ENCODE measurements around the gene UNC13B.
"Not testable (repeated sequence)": the region's sequence is repeated elsewhere in the genome, so short reads cannot be mapped to it uniquely, and the experiment has no call there.

Gene UNC13B

DNA sequence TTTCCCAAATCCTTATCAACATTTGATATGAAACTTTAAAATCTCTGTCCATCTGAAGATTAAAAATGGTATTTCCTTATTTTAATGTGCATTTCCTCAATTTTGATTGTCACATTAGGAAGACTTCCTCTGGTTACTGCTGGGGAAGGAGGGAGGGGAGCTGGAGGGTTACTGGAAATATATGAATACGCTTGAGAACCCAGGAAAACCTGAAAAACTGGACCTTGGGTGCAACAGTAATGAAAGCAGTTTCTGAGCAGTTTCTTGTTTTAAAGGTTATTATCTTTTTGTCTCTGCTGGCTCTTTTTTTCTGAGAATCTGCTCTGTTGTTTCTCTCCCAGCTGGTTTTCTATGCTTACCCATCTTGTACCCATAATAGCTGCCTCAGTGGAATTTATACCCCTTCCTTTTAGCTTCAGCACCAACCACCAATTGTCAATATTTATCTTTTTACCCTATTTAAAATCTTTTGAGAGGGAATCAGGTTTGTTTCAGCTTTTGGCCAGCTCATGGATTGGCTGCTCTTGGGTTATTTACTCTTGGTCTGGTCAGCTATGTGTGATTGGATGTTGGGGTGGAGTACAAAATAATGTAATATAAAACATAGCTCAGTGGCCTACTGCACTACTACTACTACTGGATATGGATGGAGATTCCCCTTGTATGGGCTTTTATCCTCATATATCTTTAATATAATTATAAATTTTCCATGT, 67.4 kb downstream of the UNC13B start:
- no peak for DNase-seq

DNA sequence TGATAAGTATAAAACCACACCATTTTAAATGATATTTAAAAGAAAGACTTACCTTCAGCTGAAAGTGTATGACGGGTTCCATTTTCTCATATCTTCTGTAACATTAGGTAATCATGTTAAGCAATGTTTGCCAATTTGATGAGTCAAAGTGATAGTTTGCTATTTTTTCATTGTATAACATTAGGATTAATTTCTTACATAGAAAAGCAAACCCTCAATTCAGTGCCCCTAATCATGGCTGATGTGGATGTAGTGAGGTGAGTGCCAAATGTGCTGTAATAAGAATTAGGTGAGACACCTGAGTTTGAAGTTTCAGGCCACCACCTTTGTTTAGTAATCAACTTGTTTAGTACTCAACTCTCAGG, 68.0 kb downstream of the UNC13B start:
- DNase-seq, result no peak

- DNase-seq, result no peak
These were observed 71.2 kb downstream of the UNC13B start for GRCh38 chr9:35232867-35233544.

DNA sequence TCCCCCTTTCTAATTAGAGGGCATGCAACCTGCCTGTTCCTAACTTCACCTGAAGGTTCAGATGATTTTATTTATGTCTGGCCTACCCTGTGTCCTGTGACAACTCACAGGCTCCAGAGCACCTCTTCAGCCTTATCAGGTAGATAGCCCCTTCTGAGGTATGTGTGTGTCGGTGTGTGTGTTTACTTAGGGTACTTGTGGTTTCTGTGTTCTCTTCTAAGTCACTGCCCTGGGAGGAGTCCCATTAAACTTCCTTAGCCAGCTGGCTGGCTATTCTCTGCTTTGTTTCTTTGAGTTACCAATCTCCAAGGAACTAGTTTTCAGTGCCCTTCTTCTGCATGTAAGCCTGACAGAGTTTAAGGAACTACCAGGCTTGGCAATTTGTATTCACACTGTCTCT, 74.9 kb downstream of the UNC13B start:
- no peak for DNase-seq

GRCh38 chr9:35237311-35237710, 75.5 kb downstream of the UNC13B start:
- DNase-seq, result no peak

GRCh38 chr9:35245945-35246344, 84.1 kb downstream of the UNC13B start:
- DNase-seq, result not testable (repeated sequence)

- no peak for DNase-seq
These were observed 91.3 kb downstream of the UNC13B start for GRCh38 chr9:35253075-35253474.

DNA sequence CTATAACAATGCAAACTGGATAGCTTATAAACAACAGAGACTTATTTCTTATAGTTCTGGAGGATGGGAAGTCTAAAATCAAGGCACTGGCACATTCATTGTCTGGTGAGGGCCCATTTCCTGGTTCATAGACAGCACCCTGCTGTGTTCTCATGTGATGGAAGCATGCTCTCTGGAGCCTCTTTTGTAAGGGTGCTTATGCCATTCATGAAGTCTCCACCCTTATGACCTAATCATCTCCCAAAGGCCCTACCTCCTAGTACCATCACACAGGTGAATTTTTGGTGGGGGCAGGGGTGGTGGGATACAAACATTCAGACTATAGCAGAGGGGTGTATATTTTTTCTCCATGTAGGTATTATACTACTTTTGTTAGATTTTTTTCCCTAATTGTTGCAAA, 92.4 kb downstream of the UNC13B start:
- no peak for DNase-seq

- no peak for DNase-seq
These were observed 93.4 kb downstream of the UNC13B start for GRCh38 chr9:35254984-35255857.

- DNase-seq, result no peak
These were observed 96.3 kb downstream of the UNC13B start for GRCh38 chr9:35257986-35258659.

GRCh38 chr9:35258660-35259474, 97.1 kb downstream of the UNC13B start:
- peak; percentile 53 for DNase-seq

- no peak for DNase-seq
These were observed 98.4 kb downstream of the UNC13B start for GRCh38 chr9:35260186-35260585.

DNA sequence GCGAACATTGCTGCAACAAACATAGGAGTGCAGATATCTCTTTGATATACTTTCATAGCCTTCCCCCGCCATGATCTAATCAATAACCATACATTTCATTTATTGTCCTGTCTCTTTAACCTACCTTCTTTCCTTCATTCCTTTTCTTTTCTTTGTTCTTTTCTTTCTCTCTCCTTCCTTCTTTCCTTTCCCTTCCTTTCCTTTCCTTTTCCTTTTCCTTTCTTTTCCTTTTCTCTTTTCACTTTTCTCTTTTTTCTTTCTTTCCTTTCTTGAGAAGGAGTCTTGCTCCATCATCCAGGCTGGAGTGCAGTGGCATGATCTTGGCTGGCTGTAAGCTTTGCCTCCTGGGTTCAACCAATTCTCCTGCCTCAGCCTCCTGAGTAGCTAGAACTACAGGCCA, 100.3 kb downstream of the UNC13B start:
- no peak for DNase-seq

- DNase-seq, result no peak
These were observed 105.9 kb downstream of the UNC13B start for GRCh38 chr9:35267710-35268109.

GRCh38 chr9:35269919-35270318, 108.1 kb downstream of the UNC13B start:
- no peak for DNase-seq

DNA sequence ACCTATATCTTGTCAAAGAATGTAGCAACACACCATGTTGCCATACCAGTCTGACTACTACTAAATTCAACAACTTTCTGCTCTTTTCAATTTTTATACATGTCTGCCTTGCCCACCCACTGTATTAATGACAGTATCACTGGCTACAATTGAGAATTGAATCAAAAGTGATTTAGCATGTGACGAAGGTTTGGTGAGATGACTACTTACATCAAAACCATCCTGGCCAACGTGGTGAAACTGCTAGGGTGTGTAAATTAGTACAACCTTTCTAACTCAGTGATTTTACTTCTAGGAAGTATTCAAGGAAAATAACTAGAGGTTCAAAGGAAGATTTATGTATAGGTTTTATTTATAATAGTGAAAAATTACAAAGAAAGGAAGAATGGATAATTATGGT, 109.8 kb downstream of the UNC13B start:
- DNase-seq, result no peak

DNA sequence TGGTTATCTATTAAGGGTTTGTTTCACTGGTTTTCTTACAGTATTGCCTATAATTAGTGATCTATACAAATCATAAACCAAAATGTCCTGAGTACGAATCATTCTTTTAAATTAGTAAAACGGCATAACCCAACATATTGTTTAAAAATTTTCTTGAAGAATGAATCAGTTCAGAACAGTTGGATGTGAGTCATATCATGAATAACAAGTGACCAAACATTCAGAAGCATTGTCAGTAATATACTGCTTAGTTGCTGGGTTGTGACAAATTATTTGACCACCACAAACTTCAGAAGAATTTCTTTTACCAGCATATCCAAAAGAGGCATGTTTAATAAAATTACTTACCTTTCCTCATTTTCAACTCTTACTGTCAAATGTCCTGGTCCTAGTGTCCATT, 111.2 kb downstream of the UNC13B start:
- no peak for DNase-seq

GRCh38 chr9:35273591-35273990, 111.8 kb downstream of the UNC13B start:
- no peak for DNase-seq

GRCh38 chr9:35274993-35275392, 113.2 kb downstream of the UNC13B start:
- no peak for DNase-seq

DNA sequence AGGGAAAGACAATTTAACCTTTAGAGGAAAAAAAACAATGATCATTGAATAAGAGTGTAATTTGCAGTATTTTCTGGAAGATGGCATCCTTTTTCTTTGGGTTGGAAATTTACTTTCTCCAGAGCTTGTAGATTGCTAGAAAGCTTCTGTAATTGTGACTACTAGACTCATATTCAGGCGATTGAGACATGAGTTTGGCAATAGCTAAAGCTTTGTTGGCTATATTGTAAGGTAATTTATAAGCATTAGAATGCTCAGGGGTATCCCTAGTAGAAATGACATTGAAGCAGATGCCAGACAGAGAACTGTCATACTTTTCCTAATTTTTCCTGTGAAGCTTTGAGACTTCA, 115.3 kb downstream of the UNC13B start:
- no peak for DNase-seq

DNA sequence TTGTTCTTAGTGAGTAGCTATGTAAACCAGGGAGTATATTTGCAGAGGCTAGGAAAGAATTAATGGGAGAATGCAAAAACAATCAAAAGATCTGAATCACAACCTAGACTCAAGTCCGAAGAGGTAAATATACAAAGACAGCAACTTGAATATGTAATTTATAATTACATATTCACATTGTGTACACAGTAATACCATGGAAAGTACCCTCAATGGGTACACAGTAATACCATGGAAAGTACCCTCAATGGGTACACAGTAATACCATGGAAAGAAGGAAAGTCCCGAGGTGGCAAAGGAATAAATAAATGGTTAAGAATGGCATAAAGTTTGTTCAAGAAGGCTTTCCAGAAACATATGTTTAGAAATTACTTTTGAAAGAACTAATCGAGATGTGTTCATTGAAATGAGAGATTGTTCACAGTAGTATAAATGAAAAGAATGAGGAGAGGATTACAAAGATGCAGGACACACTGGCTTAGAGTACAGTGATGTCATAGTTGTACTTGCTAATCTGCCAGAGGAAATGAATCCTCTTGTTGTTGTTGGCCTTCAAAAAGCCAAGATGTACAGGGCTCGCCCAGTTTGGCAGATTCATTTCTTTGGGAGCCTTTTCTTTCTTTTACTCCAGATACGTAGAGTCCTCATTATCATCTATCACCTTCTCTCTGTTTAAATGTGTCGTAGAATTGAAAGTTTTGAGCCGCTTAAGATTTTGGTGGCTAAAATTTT, 116.0 kb downstream of the UNC13B start:
- no peak for DNase-seq

DNA sequence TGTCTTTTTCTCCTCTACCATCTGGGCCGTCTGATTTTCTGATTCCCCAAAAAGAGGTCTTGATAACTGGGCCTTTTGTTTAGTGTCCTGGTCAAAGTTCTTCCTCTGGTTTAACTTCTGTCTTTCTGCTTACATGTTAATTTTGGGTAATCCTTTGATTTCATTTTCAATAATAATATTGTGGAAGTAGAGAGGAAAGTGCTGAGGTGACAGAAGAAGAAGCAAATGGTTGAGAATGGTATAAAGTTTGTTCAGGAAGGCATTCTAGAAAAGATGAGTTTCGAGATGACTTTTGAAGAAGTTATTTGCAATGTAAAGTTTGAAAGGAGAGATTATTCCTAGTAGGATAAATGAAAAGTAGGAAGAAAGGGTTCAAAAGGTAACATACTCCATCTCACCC, 118.1 kb downstream of the UNC13B start:
- DNase-seq, result no peak

All from CD4-positive, alpha-beta T cell treated with Interleukin-12 subunit alpha and Interleukin-12 subunit beta, for 1 hour (primary cell).